ENCODE results near the gene TPO.

TPO gene

DNA sequence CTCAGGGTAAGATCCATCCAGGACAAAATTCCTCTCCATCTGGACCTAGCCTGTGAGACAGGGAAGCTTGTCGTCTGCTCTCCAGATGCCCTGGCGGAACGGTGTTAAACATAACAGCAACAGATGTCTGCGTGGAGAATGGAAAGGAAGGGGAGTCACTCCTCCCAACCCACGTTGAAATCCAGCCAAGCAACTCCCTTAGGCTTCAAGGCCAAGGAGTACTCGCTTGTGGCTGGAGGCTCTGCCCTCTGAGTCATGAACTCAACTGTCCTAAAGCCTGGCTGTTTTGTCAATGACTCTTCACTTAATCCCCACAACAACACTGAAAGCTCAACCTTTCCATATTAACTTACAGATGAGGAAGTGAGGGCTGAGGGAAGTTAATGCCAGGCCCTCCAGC is 42.2 kb downstream of the TPO start:
- Histone ChIP-seq H3K36me3 (ENCODE audit: control insufficient read depth, insufficient read depth, low read length) (no peaks in the 10 kb centered on the region), H3K27me3 (ENCODE audit: control insufficient read depth, insufficient read depth, low read length) (no peaks in the 10 kb centered on the region), H3K9ac (ENCODE audit: low read length) (no peak overlapping the region), H3K4me1 (ENCODE audit: control insufficient read depth, insufficient read depth, low read length) (no peaks in the 10 kb centered on the region), H3K9me3 (ENCODE audit: control insufficient read depth, low read length) (no peaks in the 10 kb centered on the region), H3K4me3 (ENCODE audit: low read length) (no peak overlapping the region)

DNA sequence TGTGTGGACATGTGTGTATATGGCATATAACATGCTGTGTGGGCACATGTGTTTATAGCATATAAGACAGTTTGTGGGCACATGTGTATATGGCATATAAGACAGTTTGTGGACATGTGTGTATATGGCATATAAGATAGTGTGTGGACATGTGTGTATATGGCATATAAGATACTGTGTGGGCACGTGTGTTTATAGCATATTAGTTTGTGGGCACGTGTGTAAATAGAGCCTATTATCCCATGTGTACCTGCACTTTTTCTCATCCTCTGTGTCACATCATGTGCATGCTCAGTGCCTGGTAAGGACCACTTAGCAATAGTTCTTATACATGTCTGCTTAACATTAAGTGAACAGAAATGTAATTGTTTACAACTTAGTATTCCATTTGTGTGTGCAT is 45.2 kb downstream of the TPO start:
- no peak overlapping the region for H3K4me3 ChIP-seq (ENCODE audit: low read length)
- no peak overlapping the region for H3K9ac ChIP-seq (ENCODE audit: low read length)
- H3K4me1 ChIP-seq (ENCODE audit: control insufficient read depth, insufficient read depth, low read length) = no peaks in the 10 kb centered on the region
- H3K9me3 ChIP-seq (ENCODE audit: control insufficient read depth, low read length) = no peaks in the 10 kb centered on the region
- no peaks in the 10 kb centered on the region for H3K27me3 ChIP-seq (ENCODE audit: control insufficient read depth, insufficient read depth, low read length)
- no peaks in the 10 kb centered on the region for H3K36me3 ChIP-seq (ENCODE audit: control insufficient read depth, insufficient read depth, low read length)

DNA sequence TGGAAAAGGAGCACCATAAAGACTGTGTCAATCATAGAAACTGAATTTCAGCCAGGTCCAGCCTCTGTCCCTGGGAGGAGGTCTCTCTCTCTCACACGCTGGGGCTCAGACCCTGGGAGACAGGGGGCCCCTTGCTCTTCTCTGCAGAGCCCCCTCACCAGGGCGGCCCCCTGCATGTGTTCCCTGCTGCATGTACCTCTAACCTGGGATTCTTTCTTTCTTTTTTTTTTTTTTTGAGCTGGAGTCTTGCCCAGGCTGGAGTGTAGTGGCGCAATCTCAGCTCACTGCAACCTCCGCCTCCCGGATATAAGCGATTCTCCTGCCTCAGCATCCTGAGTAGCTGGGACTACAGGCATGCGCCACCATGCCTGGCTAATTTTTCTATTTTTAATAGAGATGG is 46.5 kb downstream of the TPO start:
- Histone ChIP-seq H3K9ac (ENCODE audit: low read length) (no peak overlapping the region), H3K36me3 (ENCODE audit: control insufficient read depth, insufficient read depth, low read length) (no peaks in the 10 kb centered on the region), H3K4me1 (ENCODE audit: control insufficient read depth, insufficient read depth, low read length) (no peaks in the 10 kb centered on the region), H3K4me3 (ENCODE audit: low read length) (no peak overlapping the region), H3K27me3 (ENCODE audit: control insufficient read depth, insufficient read depth, low read length) (no peaks in the 10 kb centered on the region), H3K9me3 (ENCODE audit: control insufficient read depth, low read length) (no peaks in the 10 kb centered on the region)

DNA sequence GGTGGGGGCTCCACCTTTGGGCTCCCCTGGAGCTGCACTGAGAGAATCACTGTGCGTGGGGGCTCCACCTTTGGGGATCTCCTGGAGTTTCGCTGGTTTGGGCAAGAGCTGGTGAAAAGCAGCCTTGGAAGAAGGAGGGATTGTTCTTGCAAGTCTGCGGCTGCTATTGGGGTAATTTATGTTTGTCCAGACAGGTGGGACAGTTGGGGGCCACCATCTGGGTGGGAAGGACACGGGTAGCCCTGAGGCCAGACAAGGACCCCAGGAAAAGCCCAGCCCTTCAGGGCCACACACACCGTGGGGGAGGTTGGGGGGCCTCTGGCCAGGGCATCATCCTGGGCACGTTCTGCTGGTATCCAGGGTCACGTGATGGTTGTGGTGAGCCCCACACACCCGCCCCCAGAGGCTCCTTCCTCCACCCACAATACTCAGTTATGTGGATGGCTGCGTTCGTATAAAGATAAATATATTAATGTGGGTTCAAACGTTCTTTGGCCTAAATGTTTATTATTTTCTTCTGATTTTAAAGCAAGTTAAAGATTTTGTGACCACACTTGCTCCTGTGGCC is 47.7 kb downstream of the TPO start:
- Histone ChIP-seq H3K36me3 (ENCODE audit: control insufficient read depth, insufficient read depth, low read length) (no peaks in the 10 kb centered on the region), H3K4me1 (ENCODE audit: control insufficient read depth, insufficient read depth, low read length) (no peaks in the 10 kb centered on the region), H3K9ac (ENCODE audit: low read length) (no peak overlapping the region), H3K9me3 (ENCODE audit: control insufficient read depth, low read length) (no peaks in the 10 kb centered on the region), H3K4me3 (ENCODE audit: low read length) (no peak overlapping the region), H3K27me3 (ENCODE audit: control insufficient read depth, insufficient read depth, low read length) (no peaks in the 10 kb centered on the region)

DNA sequence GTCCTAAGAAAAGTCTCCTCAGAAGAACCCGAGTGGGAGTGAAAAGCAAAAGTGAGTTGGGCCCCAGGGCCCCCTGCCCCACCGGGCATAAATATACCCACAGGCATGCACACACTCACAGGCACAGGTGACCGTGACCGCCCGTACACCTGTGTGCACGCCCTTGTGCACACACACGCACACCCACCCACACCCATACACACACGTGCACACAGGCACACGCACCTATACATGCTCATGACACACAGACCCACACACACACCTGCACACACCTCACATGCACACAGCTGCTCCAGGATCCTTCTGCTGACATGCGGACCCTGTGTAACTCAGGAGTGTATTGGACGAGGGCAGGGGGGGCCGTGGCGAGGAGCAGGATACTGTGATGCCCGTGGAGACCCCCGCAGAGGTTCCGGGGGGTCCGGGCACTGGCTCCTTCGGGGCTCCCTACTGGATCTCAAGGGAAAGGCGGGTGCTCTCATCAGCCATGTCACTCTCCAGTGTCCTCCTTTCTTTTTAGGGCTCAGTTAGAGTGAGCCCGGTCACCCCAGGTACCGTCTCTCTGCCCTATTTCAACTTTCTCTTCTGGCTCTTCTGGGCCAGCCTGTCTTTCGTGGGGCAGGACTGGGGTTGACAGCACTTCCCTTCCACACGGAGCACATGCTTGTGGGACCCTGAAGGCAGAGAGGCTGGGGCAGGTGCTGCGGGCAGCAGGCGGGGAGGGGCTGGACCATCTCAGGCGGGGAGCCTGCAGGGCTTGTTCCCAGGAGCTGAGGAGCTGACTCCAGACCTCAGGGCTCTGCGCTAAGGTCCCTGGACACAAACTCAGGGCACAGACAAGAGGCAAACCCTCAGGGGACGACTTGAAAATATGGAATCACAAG is 48.5 kb downstream of the TPO start:
- no peaks in the 10 kb centered on the region for H3K36me3 ChIP-seq (ENCODE audit: control insufficient read depth, insufficient read depth, low read length)
- no peaks in the 10 kb centered on the region for H3K27me3 ChIP-seq (ENCODE audit: control insufficient read depth, insufficient read depth, low read length)
- H3K9ac ChIP-seq (ENCODE audit: low read length) = no peak overlapping the region
- no peak overlapping the region for H3K4me3 ChIP-seq (ENCODE audit: low read length)
- no peaks in the 10 kb centered on the region for H3K9me3 ChIP-seq (ENCODE audit: control insufficient read depth, low read length)
- no peaks in the 10 kb centered on the region for H3K4me1 ChIP-seq (ENCODE audit: control insufficient read depth, insufficient read depth, low read length)

DNA sequence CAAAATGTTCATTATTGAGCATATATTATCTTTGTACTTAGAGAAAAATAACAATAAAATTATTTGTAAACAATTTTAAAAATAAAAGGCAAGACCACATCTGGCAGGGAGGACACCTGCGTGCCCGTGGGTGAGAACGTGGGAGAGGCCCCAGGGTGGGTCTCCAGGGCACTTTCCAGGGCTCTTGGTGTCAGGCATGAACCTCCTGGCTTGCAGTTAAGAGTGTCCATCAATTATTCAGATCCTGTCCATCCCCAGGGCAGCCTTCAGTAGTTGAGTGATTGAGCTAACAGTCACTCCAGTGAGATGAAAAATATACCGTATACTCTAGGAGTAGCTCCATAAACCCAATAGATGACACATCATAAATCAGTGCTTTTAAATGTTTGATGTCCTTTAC is 49.7 kb downstream of the TPO start:
- H3K36me3 ChIP-seq (ENCODE audit: control insufficient read depth, insufficient read depth, low read length) = no peaks in the 10 kb centered on the region
- H3K9ac ChIP-seq (ENCODE audit: low read length) = no peak overlapping the region
- no peak overlapping the region for H3K4me3 ChIP-seq (ENCODE audit: low read length)
- no peaks in the 10 kb centered on the region for H3K9me3 ChIP-seq (ENCODE audit: control insufficient read depth, low read length)
- no peaks in the 10 kb centered on the region for H3K4me1 ChIP-seq (ENCODE audit: control insufficient read depth, insufficient read depth, low read length)
- H3K27me3 ChIP-seq (ENCODE audit: control insufficient read depth, insufficient read depth, low read length) = no peaks in the 10 kb centered on the region

DNA sequence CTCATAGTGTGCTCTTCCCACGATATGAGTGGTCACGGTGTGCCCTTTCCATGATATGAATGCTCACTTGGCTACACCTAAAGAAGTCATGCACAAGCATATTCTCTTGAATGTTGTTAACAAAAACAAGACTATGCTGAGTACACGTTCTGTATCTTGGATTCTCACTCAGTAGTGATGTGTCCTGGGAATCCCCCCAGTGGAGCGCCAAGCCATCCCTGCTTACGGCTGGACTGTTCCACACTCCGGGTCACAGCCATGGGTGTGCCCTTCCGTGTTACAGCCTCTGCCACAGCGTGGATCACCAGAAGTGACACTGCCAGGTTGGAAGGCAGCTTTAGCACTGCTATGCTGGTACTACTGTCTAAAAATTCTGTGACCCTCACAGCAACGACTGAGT is 59.1 kb downstream of the TPO start:
- no peaks in the 10 kb centered on the region for H3K27me3 ChIP-seq (ENCODE audit: control insufficient read depth, insufficient read depth, low read length)
- no peaks in the 10 kb centered on the region for H3K4me1 ChIP-seq (ENCODE audit: control insufficient read depth, insufficient read depth, low read length)
- H3K4me3 ChIP-seq (ENCODE audit: low read length) = no peak overlapping the region
- H3K9me3 ChIP-seq (ENCODE audit: control insufficient read depth, low read length) = no peaks in the 10 kb centered on the region
- no peaks in the 10 kb centered on the region for H3K36me3 ChIP-seq (ENCODE audit: control insufficient read depth, insufficient read depth, low read length)
- no peak overlapping the region for H3K9ac ChIP-seq (ENCODE audit: low read length)

DNA sequence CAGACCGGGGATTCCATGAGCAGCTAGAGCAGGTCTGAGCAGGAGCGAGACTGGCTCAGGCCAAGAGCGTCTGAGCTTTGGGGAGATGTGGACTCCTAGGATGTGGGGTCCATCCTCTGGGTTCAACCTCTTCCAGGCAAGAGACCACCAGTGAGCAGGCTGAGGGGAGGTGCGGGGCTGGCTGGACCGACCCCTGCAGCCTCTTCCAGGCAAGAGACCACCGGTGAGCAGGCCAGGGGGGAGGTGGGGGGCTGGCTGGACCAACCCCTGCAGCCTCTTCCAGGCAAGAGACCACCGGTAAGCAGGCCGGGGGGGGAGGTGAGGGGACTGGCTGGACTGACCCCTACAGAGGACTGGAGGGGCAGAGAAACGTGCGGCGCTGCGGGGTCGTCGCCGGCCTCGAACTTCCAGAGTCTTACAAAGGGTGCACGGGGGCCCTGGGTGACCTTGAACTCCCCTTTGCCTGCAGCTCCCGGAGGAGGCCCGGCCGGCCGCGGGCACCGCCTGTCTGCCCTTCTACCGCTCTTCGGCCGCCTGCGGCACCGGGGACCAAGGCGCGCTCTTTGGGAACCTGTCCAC is 63.4 kb downstream of the TPO start:
- Histone ChIP-seq H3K9ac (ENCODE audit: low read length) (no peak overlapping the region), H3K4me1 (ENCODE audit: control insufficient read depth, insufficient read depth, low read length) (no peaks in the 10 kb centered on the region), H3K9me3 (ENCODE audit: control insufficient read depth, low read length) (no peaks in the 10 kb centered on the region), H3K36me3 (ENCODE audit: control insufficient read depth, insufficient read depth, low read length) (no peaks in the 10 kb centered on the region), H3K27me3 (ENCODE audit: control insufficient read depth, insufficient read depth, low read length) (no peaks in the 10 kb centered on the region), H3K4me3 (ENCODE audit: low read length) (no peak overlapping the region)

DNA sequence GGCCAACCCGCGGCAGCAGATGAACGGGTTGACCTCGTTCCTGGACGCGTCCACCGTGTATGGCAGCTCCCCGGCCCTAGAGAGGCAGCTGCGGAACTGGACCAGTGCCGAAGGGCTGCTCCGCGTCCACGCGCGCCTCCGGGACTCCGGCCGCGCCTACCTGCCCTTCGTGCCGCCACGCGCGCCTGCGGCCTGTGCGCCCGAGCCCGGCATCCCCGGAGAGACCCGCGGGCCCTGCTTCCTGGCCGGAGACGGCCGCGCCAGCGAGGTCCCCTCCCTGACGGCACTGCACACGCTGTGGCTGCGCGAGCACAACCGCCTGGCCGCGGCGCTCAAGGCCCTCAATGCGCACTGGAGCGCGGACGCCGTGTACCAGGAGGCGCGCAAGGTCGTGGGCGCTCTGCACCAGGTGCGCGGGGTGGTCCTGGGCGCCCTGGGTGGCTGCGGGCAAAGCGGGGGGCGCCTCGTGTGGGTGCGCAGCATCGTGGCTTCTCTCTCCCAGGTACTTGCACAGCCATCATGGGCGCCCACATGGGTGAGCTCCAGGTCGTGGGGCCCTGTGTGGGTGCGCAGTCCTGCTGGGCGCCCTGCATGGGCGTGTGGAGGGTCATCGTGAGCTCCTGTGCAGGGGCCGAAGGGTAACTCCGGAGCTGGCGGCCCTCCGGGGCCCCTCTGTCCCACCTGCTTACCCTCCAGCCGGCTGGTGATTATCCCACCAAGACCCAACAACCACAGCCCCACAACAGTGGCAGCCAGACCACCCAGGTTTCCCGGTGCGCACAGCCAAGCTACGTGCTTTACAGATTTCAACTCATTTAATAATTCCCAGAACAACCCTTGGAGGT is 64.2 kb downstream of the TPO start:
- H3K9ac ChIP-seq (ENCODE audit: low read length) = no peak overlapping the region
- H3K4me3 ChIP-seq (ENCODE audit: low read length) = no peak overlapping the region
- H3K36me3 ChIP-seq (ENCODE audit: control insufficient read depth, insufficient read depth, low read length) = no peaks in the 10 kb centered on the region

DNA sequence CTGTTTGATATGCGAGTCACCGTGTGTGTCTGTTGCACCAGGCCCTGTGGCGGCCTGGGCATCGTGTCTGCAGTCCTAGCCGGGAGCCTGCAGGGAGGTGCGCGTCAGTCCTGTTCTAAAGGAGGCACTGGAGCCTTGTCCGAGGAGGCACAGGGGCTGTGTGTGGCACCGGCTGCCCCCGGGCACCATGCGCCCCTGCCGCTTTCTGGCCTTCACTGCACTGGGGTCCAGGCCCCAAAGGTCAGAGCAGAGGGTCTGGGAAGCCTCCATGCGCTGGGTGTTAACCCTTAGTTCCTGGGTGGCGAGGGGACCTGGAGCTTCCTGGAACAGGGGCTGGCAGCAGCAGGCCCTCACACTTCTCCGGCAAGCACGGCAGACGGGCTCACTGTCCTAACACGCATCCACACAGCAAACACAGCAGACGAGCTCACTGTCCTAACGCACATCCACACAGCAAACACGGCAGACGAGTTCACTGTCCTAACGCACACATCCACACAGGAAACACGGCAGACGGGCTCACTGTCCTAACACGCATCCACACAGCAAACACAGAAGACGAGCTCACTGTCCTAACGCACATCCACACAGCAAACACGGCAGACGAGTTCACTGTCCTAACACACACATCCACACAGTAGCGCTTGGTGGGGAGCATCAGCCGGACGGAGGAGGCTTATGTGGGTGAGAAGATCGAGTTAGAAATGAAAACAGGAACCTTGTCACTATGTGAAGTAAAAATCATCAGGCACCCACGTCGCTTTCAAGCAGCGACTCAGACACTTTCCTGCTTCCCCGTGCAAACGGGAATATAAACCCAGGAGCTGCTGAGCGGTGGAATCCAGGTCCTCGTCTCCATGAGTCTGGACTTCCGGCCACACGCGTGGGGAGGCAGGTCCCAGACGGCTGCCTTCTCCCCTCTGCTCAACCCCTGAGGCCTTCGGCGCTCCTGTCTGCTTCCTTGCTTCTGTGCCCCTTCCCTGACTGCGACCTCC is 65.3 kb downstream of the TPO start:
- Histone ChIP-seq H3K27me3 (ENCODE audit: control insufficient read depth, insufficient read depth, low read length) (no peaks in the 10 kb centered on the region), H3K4me1 (ENCODE audit: control insufficient read depth, insufficient read depth, low read length) (no peaks in the 10 kb centered on the region), H3K4me3 (ENCODE audit: low read length) (no peak overlapping the region), H3K9ac (ENCODE audit: low read length) (no peak overlapping the region), H3K9me3 (ENCODE audit: control insufficient read depth, low read length) (no peaks in the 10 kb centered on the region), H3K36me3 (ENCODE audit: control insufficient read depth, insufficient read depth, low read length) (no peaks in the 10 kb centered on the region)

More for the DNA sequence above, 64.2 kb downstream of the TPO start:
- no peaks in the 10 kb centered on the region for H3K4me1 ChIP-seq (ENCODE audit: control insufficient read depth, insufficient read depth, low read length)
- H3K9me3 ChIP-seq (ENCODE audit: control insufficient read depth, low read length) = no peaks in the 10 kb centered on the region
- H3K27me3 ChIP-seq (ENCODE audit: control insufficient read depth, insufficient read depth, low read length) = no peaks in the 10 kb centered on the region

DNA sequence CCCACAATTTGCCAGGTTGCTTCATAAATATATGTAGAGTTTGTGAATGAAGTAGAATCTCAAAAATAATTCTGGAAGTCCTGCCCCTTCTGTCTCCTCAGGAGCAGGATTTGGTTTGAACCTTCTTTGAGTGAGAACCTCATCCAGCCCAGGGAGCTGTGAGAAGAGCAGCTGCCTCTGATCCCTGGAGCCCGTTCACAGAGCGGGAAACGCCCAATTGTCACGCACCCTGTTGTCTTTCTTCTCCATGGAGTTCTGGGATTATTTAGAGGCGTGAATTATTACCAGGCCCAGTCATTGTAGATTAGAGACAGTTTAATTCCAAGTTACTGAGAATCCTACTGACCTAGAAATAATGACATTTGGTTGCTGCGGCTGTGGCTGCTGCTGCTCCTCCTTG is 66.1 kb downstream of the TPO start:
- Histone ChIP-seq H3K9me3 (ENCODE audit: control insufficient read depth, low read length) (no peaks in the 10 kb centered on the region), H3K36me3 (ENCODE audit: control insufficient read depth, insufficient read depth, low read length) (no peaks in the 10 kb centered on the region), H3K27me3 (ENCODE audit: control insufficient read depth, insufficient read depth, low read length) (no peaks in the 10 kb centered on the region), H3K9ac (ENCODE audit: low read length) (no peak overlapping the region), H3K4me3 (ENCODE audit: low read length) (no peak overlapping the region), H3K4me1 (ENCODE audit: control insufficient read depth, insufficient read depth, low read length) (no peaks in the 10 kb centered on the region)
